A549 (cell line): ENCODE measurements around the gene TMX3. TPM values are rescaled to one million over a fixed set of nuclear protein-coding genes. Genes with fewer than 3 reads are reported as not detected.
A peak's percentile ranks its signal among the peaks of the same experiment; 100 is the strongest.

Source experiments
- ATAC-seq, 2 experiments: fragments of 200-7000 bp in 1 of 2; fragments of >200 bp in 1 of 2; cut with Nextera tagmentation in 1 of 2; cut with Tn5 transposase in 1 of 2; 3 replicates each; pipeline versions ENCODE4 v1.8.0 to v1.9.1; 2018 to 2020; ENCODE audit warnings: mild to moderate bottlenecking in 1 of 2, moderate library complexity in 1 of 2
- CTCF ChIA-PET: fragments of 300-600 bp; sonication (Branson Sonifier 250); formaldehyde crosslinking; extraction: SDS; loops from one replicate; lab custom pipeline; 2021; ENCODE audit warnings: antibody characterized with exemption, inconsistent platforms; lab: Yijun Ruan, JAX
- POLR2A ChIA-PET: fragments of 350-600 bp; formaldehyde crosslinking; extraction: SDS; loops from one replicate; lab custom pipeline; 2021; ENCODE audit warnings: antibody characterized with exemption, inconsistent platforms; lab: Yijun Ruan, JAX
- DNase-seq, 2 experiments: peaks; one replicate each; pipeline versions ENCODE4 v3.0.0 to v3.0.0-alpha.2; 2011 to 2016; ENCODE audit warnings: low read depth in 1 of 2, low spot score in 1 of 2
- FAIRE-seq: peaks from 2 replicates; lab custom pipeline; 2011; peaks lifted over from hg19 to GRCh38; lab: Jason Lieb, UNC
- H3K27ac ChIP-seq, 2 experiments: fragments of >200 bp; sonication (Bioruptor Twin); formaldehyde crosslinking; 3 replicates each; pipeline ENCODE4 v1.5.1; 2016 to 2017
- H3K4me1 ChIP-seq: fragments of >200 bp; sonication (Bioruptor Twin); formaldehyde crosslinking; 3 replicates; pipeline ENCODE4 v1.6.1; 2016
- H3K4me2 ChIP-seq: fragments of >200 bp; sonication (Bioruptor Twin); formaldehyde crosslinking; 3 replicates; pipeline ENCODE4 v1.6.1; 2016
- H3K4me3 ChIP-seq: fragments of >200 bp; sonication (Bioruptor Twin); formaldehyde crosslinking; 3 replicates; pipeline ENCODE4 v1.5.1; 2016
- H3K9me3 ChIP-seq: fragments of >200 bp; sonication (Bioruptor Twin); formaldehyde crosslinking; 3 replicates; pipeline ENCODE4 v1.6.1; 2016
- CEBPB ChIP-seq, 2 experiments: fragments of >200 bp in 1 of 2; sonication (Bioruptor Twin) in 1 of 2; formaldehyde crosslinking in 1 of 2; IDR thresholded peaks; 2 replicates each; pipeline ENCODE4 v1.6.1; 2012 to 2016
- CHD2 ChIP-seq: fragments of 150-350 bp; IDR thresholded peaks from 2 replicates; pipeline ENCODE4 v1.6.1; 2014; ENCODE audit warnings: low read length; ENCODE audit not compliant: partially characterized antibody
- CTCF ChIP-seq: fragments of >200 bp; sonication (Bioruptor Twin); formaldehyde crosslinking; IDR thresholded peaks from 3 replicates; pipeline ENCODE4 v1.5.1; 2016
- E2F6 ChIP-seq: IDR thresholded peaks from 2 replicates; pipeline ENCODE4 v1.6.1; 2012; ENCODE audit warnings: low read depth, borderline replicate concordance
- EHF ChIP-seq: fragments of 250-450 bp; sonication (Bioruptor Pico); IDR thresholded peaks from 2 replicates; pipeline ENCODE4 v1.5.0; 2020; ENCODE audit warnings: mild to moderate bottlenecking
- EP300 ChIP-seq, 2 experiments: fragments of >200 bp; sonication (Bioruptor Twin); formaldehyde crosslinking; IDR thresholded peaks; 2 replicates in 1 of 2; 3 replicates in 1 of 2; pipeline ENCODE4 v1.6.1; 2016 to 2017
- HOXA7 ChIP-seq: fragments of 250-450 bp; sonication (Bioruptor Pico); IDR thresholded peaks from 2 replicates; pipeline ENCODE4 v1.5.0; 2020; ENCODE audit warnings: mild to moderate bottlenecking, moderate library complexity
- HOXB13 ChIP-seq: fragments of 250-450 bp; sonication (Bioruptor Pico); IDR thresholded peaks from 2 replicates; pipeline ENCODE4 v1.5.0; 2020; ENCODE audit warnings: low read depth, mild to moderate bottlenecking, moderate library complexity
- HOXB5 ChIP-seq: fragments of 250-450 bp; sonication (Bioruptor Pico); IDR thresholded peaks from 2 replicates; pipeline ENCODE4 v1.5.0; 2020; ENCODE audit warnings: mild to moderate bottlenecking, moderate library complexity
- KDM5A ChIP-seq: fragments of 200-600 bp; sonication (generic); IDR thresholded peaks from 2 replicates; pipeline ENCODE4 v1.6.1; 2016; ENCODE audit warnings: antibody characterized with exemption, mild to moderate bottlenecking
- MAFK ChIP-seq: fragments of 450-650 bp; IDR thresholded peaks from 2 replicates; pipeline ENCODE4 v1.6.1; 2014; ENCODE audit not compliant: partially characterized antibody
- MAZ ChIP-seq: fragments of 150-350 bp; IDR thresholded peaks from 2 replicates; pipeline ENCODE4 v1.6.1; 2014; ENCODE audit warnings: antibody characterized with exemption, low read depth, low read length, borderline replicate concordance
- NPAS2 ChIP-seq: fragments of 250-450 bp; sonication (Bioruptor Pico); IDR thresholded peaks from 2 replicates; pipeline ENCODE4 v1.8.0; 2022; ENCODE audit warnings: mild to moderate bottlenecking, moderate library complexity, borderline replicate concordance
- NR3C1 ChIP-seq: fragments of >200 bp; sonication (Bioruptor Twin); formaldehyde crosslinking; IDR thresholded peaks from 3 replicates; pipeline ENCODE4 v1.6.1; 2017
- RARB ChIP-seq: fragments of 250-450 bp; sonication (Bioruptor Pico); IDR thresholded peaks from 2 replicates; pipeline ENCODE4 v1.8.0; 2021; ENCODE audit warnings: mild to moderate bottlenecking, moderate library complexity
- RFX5 ChIP-seq: fragments of 450-650 bp; IDR thresholded peaks from 2 replicates; pipeline ENCODE4 v1.7.1; 2014; ENCODE audit warnings: antibody characterized with exemption, mild to moderate bottlenecking, moderate library complexity
- SREBF2 ChIP-seq: fragments of 450-650 bp; IDR thresholded peaks from 2 replicates; pipeline ENCODE4 v1.6.1; 2014; ENCODE audit warnings: mild to moderate bottlenecking, moderate library complexity
- TP53 ChIP-seq: fragments of 250-450 bp; sonication (Bioruptor Pico); IDR thresholded peaks from 2 replicates; pipeline ENCODE4 v1.5.0; 2021; ENCODE audit warnings: mild to moderate bottlenecking, moderate library complexity
- WGBS: methylation state at CpG from one replicate; pipeline ENCODE4 v1.1.6; 2017; ENCODE audit errors: missing lambda C conversion rate; 5-methylcytosine and 5-hydroxymethylcytosine counted together
- polyA plus RNA-seq, 4 experiments: library from polyadenylated mRNA; depleted of rRNA in 3 of 4; stranded (reverse); fragments of >200 nt; fragmentation: RNase III in 1 of 4; extraction: RNeasy Plus Mini Kit Qiagen cat#74134 plus additional on column Dnase treatment in 1 of 4; gene quantifications; 2 replicates in 3 of 4; 3 replicates in 1 of 4; pipeline ENCODE4 v1.2.3, GENCODE V29; 2011 to 2017
- TF ChIP-seq, protein P1 (sequence below): fragments of 250-450 bp; sonication (Bioruptor Pico); IDR thresholded peaks from 2 replicates; pipeline ENCODE4 v1.5.0; 2020; ENCODE audit warnings: low read depth, mild to moderate bottlenecking, moderate library complexity
- TF ChIP-seq, protein P2 (sequence below): IDR thresholded peaks from 2 replicates; pipeline ENCODE4 v1.6.1; 2012

Gene TMX3
- polyA plus RNA-seq, 2 of the 4 experiments (the other 2 are of a cell fraction), result 29.6 to 49.8 TPM

GRCh38 chr18:68703326-68703725 is 11.6 kb downstream of the TMX3 start:
- H3K4me3 ChIP-seq, result no peak overlapping the region
- no peaks in the 10 kb centered on the region for H3K9me3 ChIP-seq
- ChIA-PET POLR2A (no interaction called here), CTCF (no interaction called here)
- peaks cover 10% of the 10 kb centered on the region; the same call in 2 of the 3 replicates for H3K4me1 ChIP-seq
- no peak overlapping the region for H3K4me2 ChIP-seq
- ATAC-seq (no peak), DNase-seq (no peak), FAIRE-seq (no peak)
- H3K27ac ChIP-seq, result no peak overlapping the region
- TF ChIP-seq MAZ (no peak), RFX5 (no peak), NR3C1 (no peak), KDM5A (no peak)
- 91% methylated on average over 3 of the region's 3 CpGs for WGBS

GRCh38 chr18:68701353-68701752 is 13.6 kb downstream of the TMX3 start:
- ChIA-PET CTCF (no interaction called here), POLR2A (no interaction called here)
- no peak for ATAC-seq
- Histone ChIP-seq H3K9me3 (no peaks in the 10 kb centered on the region), H3K4me1 (peaks cover 10% of the 10 kb centered on the region; the same call in 2 of the 3 replicates), H3K4me2 (no peak overlapping the region), H3K27ac (no peak overlapping the region), H3K4me3 (no peak overlapping the region)
- FAIRE-seq, result no peak
- no peak for DNase-seq
- 92% methylated on average over 4 of the region's 4 CpGs for WGBS
- no peak for TF ChIP-seq HOXB13 (CRISPR knock-in tag)
- TF ChIP-seq SREBF2, result no peak
- no peak for TF ChIP-seq HOXA7 (CRISPR knock-in tag)
- TF ChIP-seq E2F6, result no peak
- TF ChIP-seq EHF (CRISPR knock-in tag), result no peak
- no peak for TF ChIP-seq NPAS2 (CRISPR knock-in tag)

DNA sequence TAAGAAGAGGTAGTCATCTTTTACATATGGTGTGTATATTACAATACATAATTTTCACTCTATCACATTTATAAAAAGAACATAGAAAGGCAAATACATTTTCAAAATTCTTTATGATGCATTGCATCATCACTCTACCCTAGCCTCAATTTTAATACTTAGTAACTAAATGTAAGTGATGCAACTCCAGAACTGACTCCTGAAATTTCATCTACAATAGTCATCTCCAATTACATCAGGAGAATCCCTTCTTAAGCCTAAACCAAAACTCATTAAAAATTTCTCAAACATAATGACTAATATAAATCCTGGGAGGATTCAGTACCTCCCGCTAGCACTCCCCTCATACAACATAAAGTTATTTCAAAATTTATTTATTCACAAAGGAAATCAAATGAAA is 15.9 kb downstream of the TMX3 start:
- H3K4me3 ChIP-seq, result no peak overlapping the region
- DNase-seq (no peak), FAIRE-seq (no peak), ATAC-seq (no peak)
- no peaks in the 10 kb centered on the region for H3K9me3 ChIP-seq
- peaks cover 10% of the 10 kb centered on the region; the same call in 2 of the 3 replicates for H3K4me1 ChIP-seq
- POLR2A ChIA-PET, result no interaction called here
- 91% methylated on average over 1 of the region's 1 CpG for WGBS
- H3K27ac ChIP-seq, result no peak overlapping the region
- TF ChIP-seq E2F6 (no peak), CEBPB (IDR thresholded peaks at IDR 0.05) (peak in 1 of 2 experiments; percentile 7; a peak in 1 of 4 replicates)
- TF ChIP-seq, protein P1, sequence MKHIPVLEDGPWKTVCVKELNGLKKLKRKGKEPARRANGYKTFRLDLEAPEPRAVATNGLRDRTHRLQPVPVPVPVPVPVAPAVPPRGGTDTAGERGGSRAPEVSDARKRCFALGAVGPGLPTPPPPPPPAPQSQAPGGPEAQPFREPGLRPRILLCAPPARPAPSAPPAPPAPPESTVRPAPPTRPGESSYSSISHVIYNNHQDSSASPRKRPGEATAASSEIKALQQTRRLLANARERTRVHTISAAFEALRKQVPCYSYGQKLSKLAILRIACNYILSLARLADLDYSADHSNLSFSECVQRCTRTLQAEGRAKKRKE, result no peak
- CTCF ChIA-PET, result no interaction called here
- no peak overlapping the region for H3K4me2 ChIP-seq

GRCh38 chr18:68696937-68697336 is 18.0 kb downstream of the TMX3 start:
- 72% methylated on average over 2 of the region's 2 CpGs for WGBS
- H3K4me1 ChIP-seq, result peaks cover 10% of the 10 kb centered on the region; the same call in 2 of the 3 replicates
- no peak overlapping the region for H3K4me3 ChIP-seq
- DNase-seq, result no peak
- ChIA-PET POLR2A (no interaction called here), CTCF (no interaction called here)
- TF ChIP-seq E2F6 (no peak), HOXA7 (CRISPR knock-in tag) (no peak), KDM5A (no peak), EP300 (IDR thresholded peaks at IDR 0.05) (no peak), CTCF (no peak), CHD2 (no peak), HOXB5 (no peak), MAFK (no peak), EHF (CRISPR knock-in tag) (no peak), RARB (no peak), TP53 (CRISPR knock-in tag) (no peak), RFX5 (no peak)
- TF ChIP-seq, protein P2, sequence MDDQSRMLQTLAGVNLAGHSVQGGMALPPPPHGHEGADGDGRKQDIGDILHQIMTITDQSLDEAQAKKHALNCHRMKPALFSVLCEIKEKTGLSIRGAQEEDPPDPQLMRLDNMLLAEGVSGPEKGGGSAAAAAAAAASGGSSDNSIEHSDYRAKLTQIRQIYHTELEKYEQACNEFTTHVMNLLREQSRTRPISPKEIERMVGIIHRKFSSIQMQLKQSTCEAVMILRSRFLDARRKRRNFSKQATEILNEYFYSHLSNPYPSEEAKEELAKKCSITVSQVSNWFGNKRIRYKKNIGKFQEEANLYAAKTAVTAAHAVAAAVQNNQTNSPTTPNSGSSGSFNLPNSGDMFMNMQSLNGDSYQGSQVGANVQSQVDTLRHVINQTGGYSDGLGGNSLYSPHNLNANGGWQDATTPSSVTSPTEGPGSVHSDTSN, result no peak
- no peak for FAIRE-seq
- H3K9me3 ChIP-seq, result no peaks in the 10 kb centered on the region
- H3K4me2 ChIP-seq, result no peak overlapping the region
- no peak for ATAC-seq
- no peak overlapping the region for H3K27ac ChIP-seq
